HepG2 (cell line): ENCODE data around the gene RIN3. TPM values are rescaled to one million over a fixed set of nuclear protein-coding genes. Genes with fewer than 3 reads are reported as not detected.
A peak's percentile ranks its signal among the peaks of the same experiment; 100 is the strongest.

Source experiments
- FOXP1 ChIP-seq, 2 experiments: fragments of 450-650 bp in 1 of 2; IDR thresholded peaks; 2 replicates each; pipeline ENCODE4 v1.6.1; 2017 to 2018; ENCODE audit warnings: antibody characterized with exemption in 1 of 2
- HHEX ChIP-seq: IDR thresholded peaks from 2 replicates; pipeline ENCODE4 v1.6.1; 2016; ENCODE audit warnings: control low read depth
- HNF4A ChIP-seq: sonication (generic); formaldehyde crosslinking; IDR thresholded peaks from 2 replicates; pipeline ENCODE4 v1.4.0; 2020; ENCODE audit warnings: missing genetic modification reagents
- HNRNPLL ChIP-seq: fragments of 200-400 bp; formaldehyde crosslinking; IDR thresholded peaks from 2 replicates; pipeline ENCODE4 v1.6.1; 2017; ENCODE audit warnings: mild to moderate bottlenecking, low read depth, low read length; ENCODE audit not compliant: poor library complexity, severe bottlenecking
- JUND ChIP-seq: sonication (generic); formaldehyde crosslinking; IDR thresholded peaks from 2 replicates; pipeline ENCODE4 v1.8.0; 2022; ENCODE audit warnings: mild to moderate bottlenecking, missing genetic modification reagents
- MEIS1 ChIP-seq: sonication (generic); formaldehyde crosslinking; IDR thresholded peaks from 2 replicates; pipeline ENCODE4 v1.9.0; 2021; ENCODE audit warnings: mild to moderate bottlenecking, missing genetic modification reagents, moderate library complexity, borderline replicate concordance
- NCOA2 ChIP-seq: sonication (generic); formaldehyde crosslinking; IDR thresholded peaks from 2 replicates; pipeline ENCODE4 v1.8.0; 2022; ENCODE audit warnings: inconsistent platforms
- NONO ChIP-seq, 2 experiments: fragments of 450-650 bp in 1 of 2; sonication (generic) in 1 of 2; formaldehyde crosslinking in 1 of 2; IDR thresholded peaks in 1 of 2; conservative IDR thresholded peaks in 1 of 2; 2 replicates each; pipeline versions ENCODE4 v1.6.1 to v1.8.0; 2017 to 2022; ENCODE audit warnings: mild to moderate bottlenecking in 1 of 2, missing genetic modification reagents in 1 of 2, moderate library complexity in 1 of 2
- NR2F1 ChIP-seq, 2 experiments: fragments of 450-650 bp in 1 of 2; formaldehyde crosslinking in 1 of 2; IDR thresholded peaks; 2 replicates each; pipeline versions ENCODE4 v1.5.0 to v1.6.1; 2016 to 2020; ENCODE audit warnings: mild to moderate bottlenecking in 1 of 2, missing compliant biosample characterization in 1 of 2, missing genetic modification reagents in 1 of 2, moderate library complexity in 1 of 2
- PITX1 ChIP-seq: sonication (generic); formaldehyde crosslinking; IDR thresholded peaks from 2 replicates; pipeline ENCODE4 v1.5.1; 2020; ENCODE audit warnings: mild to moderate bottlenecking, missing genetic modification reagents
- POGZ ChIP-seq: sonication (generic); formaldehyde crosslinking; IDR thresholded peaks from 2 replicates; pipeline ENCODE4 v1.4.0; 2020; ENCODE audit warnings: mild to moderate bottlenecking, missing genetic modification reagents
- PRDM10 ChIP-seq: sonication (generic); formaldehyde crosslinking; IDR thresholded peaks from 2 replicates; pipeline ENCODE4 v1.4.0; 2020; ENCODE audit warnings: low read depth, missing genetic modification reagents
- RXRB ChIP-seq: IDR thresholded peaks from 2 replicates; pipeline ENCODE4 v1.6.1; 2016; ENCODE audit warnings: borderline replicate concordance, missing genetic modification reagents, missing compliant biosample characterization
- SOX6 ChIP-seq, 2 experiments: fragments of 450-650 bp in 1 of 2; sonication (generic) in 1 of 2; formaldehyde crosslinking in 1 of 2; IDR thresholded peaks; 2 replicates each; pipeline versions ENCODE4 v1.4.0 to v1.6.1; 2017 to 2020; ENCODE audit warnings: antibody characterized with exemption in 1 of 2, mild to moderate bottlenecking in 1 of 2, missing genetic modification reagents in 1 of 2
- THAP7 ChIP-seq: sonication (generic); formaldehyde crosslinking; IDR thresholded peaks from 2 replicates; pipeline ENCODE4 v1.8.1; 2023; ENCODE audit warnings: mild to moderate bottlenecking, missing genetic modification reagents
- TP53 ChIP-seq: sonication (generic); formaldehyde crosslinking; conservative IDR thresholded peaks from 2 replicates; pipeline ENCODE4 v1.4.0; 2020; ENCODE audit warnings: missing genetic modification reagents
- ZNF296 ChIP-seq: sonication (generic); formaldehyde crosslinking; conservative IDR thresholded peaks from 2 replicates; pipeline ENCODE4 v1.5.0; 2020; ENCODE audit warnings: mild to moderate bottlenecking, missing genetic modification reagents
- ZNF343 ChIP-seq: sonication (generic); formaldehyde crosslinking; IDR thresholded peaks from 2 replicates; pipeline ENCODE4 v1.4.0; 2020; ENCODE audit warnings: mild to moderate bottlenecking, missing genetic modification reagents
- ZNF503 ChIP-seq: sonication (generic); formaldehyde crosslinking; IDR thresholded peaks from 2 replicates; pipeline ENCODE4 v1.4.0; 2020; ENCODE audit warnings: missing genetic modification reagents
- ZNF580 ChIP-seq: IDR thresholded peaks from 2 replicates; pipeline ENCODE4 v1.6.1; 2016; ENCODE audit warnings: low read depth, borderline replicate concordance
- ZNF644 ChIP-seq: IDR thresholded peaks from 2 replicates; pipeline ENCODE4 v1.6.1; 2016; ENCODE audit warnings: low read depth
- polyA plus RNA-seq, 8 experiments: library from polyadenylated mRNA; depleted of rRNA in 3 of 8; stranded (reverse) in 7 of 8; unstranded in 1 of 8; fragments of >200 nt; fragmentation: Illumina TruSeq in 4 of 8; extraction: Trizol in 4 of 8; gene quantifications; 2 replicates each; pipeline versions ENCODE4 v1.2.1 to v1.2.3, GENCODE V29; 2011 to 2016; ENCODE audit warnings: low read depth in 4 of 8, missing spikeins in 1 of 8, mixed read lengths in 1 of 8; ENCODE audit not compliant: insufficient read depth in 1 of 8
- total RNA-seq, 5 experiments: library from RNA; depleted of rRNA; stranded (reverse); fragments of >200 nt; fragmentation: Illumina TruSeq; extraction: Trizol; gene quantifications; 2 replicates each; pipeline ENCODE4 v1.2.3, GENCODE V29; 2016; ENCODE audit warnings: low read depth in 1 of 5

Gene RIN3
- total and polyA plus RNA-seq, 2 of the 13 experiments (the other 11 are each of a cell fraction or from before 2014, with no cell fraction given) = 2.3 to 3.6 TPM

- TF ChIP-seq JUND (CRISPR knock-in tag) (peak; percentile 99), NCOA2 (peak; percentile 92), SOX6 (IDR thresholded peaks at IDR 0.05) (no peak), SOX6 (CRISPR knock-in tag; IDR thresholded peaks at IDR 0.05) (peak; percentile 68; the same call in 1 of the 2 replicates), ZNF580 (CRISPR knock-in tag) (peak; percentile 42; the same call in 1 of the 2 replicates), ZNF343 (no peak), RXRB (CRISPR knock-in tag) (peak; percentile 99), ZNF296 (no peak), PRDM10 (CRISPR knock-in tag) (0 out of 2 replicates have a peak, but pooled peaks have one; percentile 36), HHEX (CRISPR knock-in tag) (peak; percentile 32; the same call in 1 of the 2 replicates), POGZ (CRISPR knock-in tag) (0 out of 2 replicates have a peak, but pooled peaks have one; percentile 21), ZNF644 (CRISPR knock-in tag) (peak; percentile 92), HNF4A (CRISPR knock-in tag) (peak; percentile 72), PITX1 (CRISPR knock-in tag) (peak; percentile 49; the same call in 1 of the 2 replicates), FOXP1 (IDR thresholded peaks at IDR 0.05) (peak; percentile 74), FOXP1 (CRISPR knock-in tag; IDR thresholded peaks at IDR 0.05) (peak; percentile 86), NR2F1 (CRISPR knock-in tag; IDR thresholded peaks at IDR 0.05) (peak; percentile 89 to 92), TP53 (CRISPR knock-in tag) (0 out of 2 replicates have a peak, but pooled peaks have one; percentile 27), ZNF503 (CRISPR knock-in tag) (peak; percentile 65; the same call in 1 of the 2 replicates), NONO (IDR thresholded peaks at IDR 0.05) (no peak), NONO (CRISPR knock-in tag; conservative IDR thresholded peaks at IDR 0.05) (no peak), MEIS1 (peak; percentile 42; the same call in 1 of the 2 replicates), HNRNPLL (no peak), THAP7 (CRISPR knock-in tag) (no peak)
These were observed 9.7 kb upstream of the RIN3 start (continued) for GRCh38 chr14:92503756-92504491.
